ENCODE measurements around the gene LMAN1L. TPM values are rescaled to one million over a fixed set of nuclear protein-coding genes. Genes with fewer than 3 reads are reported as not detected.
A peak's percentile ranks its signal among the peaks of the same experiment; 100 is the strongest.
"Not testable (repeated sequence)": the region's sequence is repeated elsewhere in the genome, so short reads cannot be mapped to it uniquely, and the experiment has no call there.

LMAN1L gene
- total RNA-seq, 5 donors from 2014 or later (not counting 1 experiment from before 2014, with no cell fraction given): 0.42 to 1.6 (median 0.44) TPM

DNA sequence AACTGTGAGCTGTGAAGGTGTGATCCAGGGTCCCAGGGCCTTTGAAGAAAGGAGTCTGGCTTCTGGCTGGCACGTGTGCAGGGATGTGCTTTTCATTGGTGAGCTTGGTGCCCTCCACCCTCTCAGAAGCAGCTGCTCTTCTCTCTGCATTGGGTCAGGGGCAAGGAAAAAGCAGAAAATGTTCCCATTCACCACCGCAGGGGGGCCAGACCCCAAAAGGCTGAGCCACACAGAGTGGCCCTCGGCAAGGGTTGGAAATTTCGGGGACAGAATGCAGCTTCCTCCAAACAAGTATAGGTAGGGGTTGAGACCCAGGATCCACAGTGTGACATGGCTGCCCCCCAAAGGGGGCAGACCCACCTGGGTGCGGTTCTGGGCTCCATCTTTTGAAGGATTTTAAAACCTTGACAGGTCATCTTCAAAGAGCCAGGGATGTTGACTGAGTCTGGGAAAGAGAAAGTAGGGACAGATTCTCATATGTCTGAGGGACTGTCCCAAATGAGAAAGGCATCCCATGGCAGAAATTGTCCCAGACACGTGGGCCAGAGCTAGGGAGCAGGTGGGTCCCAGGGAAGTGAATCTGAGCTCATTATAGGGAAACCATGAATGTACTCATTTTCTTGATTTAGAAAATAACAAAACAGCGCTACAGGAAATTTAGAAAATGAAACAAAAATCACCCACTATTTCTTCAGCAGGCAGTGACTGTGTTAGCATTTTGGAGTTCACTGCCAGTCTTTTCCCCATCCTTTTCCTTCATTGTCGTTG is 28.0 kb upstream of the LMAN1L start:
- Mint-ChIP-seq H3K4me1 (peaks cover 78 to 83% (median 80%) of the 10 kb centered on the region in 3 donors), H3K9me3 (no peaks in the 10 kb centered on the region), H3K27ac (peak overlapping the region; percentile 99 to 100), H3K4me3 (peak overlapping the region; percentile 84 to 93 (median 93)), H3K36me3 (peaks cover 2% of the 10 kb centered on the region), H3K27me3 (no peaks in the 10 kb centered on the region)
- POLR2A ChIA-PET: interaction anchor here (0.7 to 2.8 kb wide), 2 partner anchors 9 to 84 kb away, joined by 3 to 9 read pairs; no protein-coding TSS in a partner anchor
- H3K27ac ChIP-seq (ENCODE audit: low read length): peak overlapping the region; percentile 93
- H3K4me1 ChIP-seq (ENCODE audit: control insufficient read depth in 1 of 2, extremely low read depth in 1 of 2, insufficient read depth in 2 of 2, low read length in 2 of 2): peaks cover 43 to 89% of the 10 kb centered on the region in 2 experiments
- no peaks in the 10 kb centered on the region for H3K27me3 ChIP-seq (replicated peaks in 1 of 2; ENCODE audit: control insufficient read depth in 2 of 2, extremely low read depth in 1 of 2, insufficient read depth in 2 of 2, low read length in 1 of 2)
- peak overlapping the region; percentile 90 to 95 for H3K4me3 ChIP-seq (ENCODE audit: control insufficient read depth in 1 of 2, extremely low read depth in 1 of 2, low read length in 1 of 2)
- no peaks in the 10 kb centered on the region for H3K9me3 ChIP-seq
- DNase-seq (no peak), ATAC-seq (replicated peaks in 1 of 4) (no peak)
- peaks cover 0 to 15% of the 10 kb centered on the region in 2 donors for H3K36me3 ChIP-seq (ENCODE audit: control insufficient read depth in 2 of 2, extremely low read depth in 1 of 2, insufficient read depth in 1 of 2, low read length in 1 of 2)
- 0% methylated on average over 3 of the region's 8 CpGs for WGBS (ENCODE audit: insufficient coverage)
- CTCF ChIA-PET: interaction anchor here (0.7 to 10.2 kb wide), 7 partner anchors 9 to 669 kb away, joined by 3 to 158 read pairs (median 3); no protein-coding TSS in a partner anchor

DNA sequence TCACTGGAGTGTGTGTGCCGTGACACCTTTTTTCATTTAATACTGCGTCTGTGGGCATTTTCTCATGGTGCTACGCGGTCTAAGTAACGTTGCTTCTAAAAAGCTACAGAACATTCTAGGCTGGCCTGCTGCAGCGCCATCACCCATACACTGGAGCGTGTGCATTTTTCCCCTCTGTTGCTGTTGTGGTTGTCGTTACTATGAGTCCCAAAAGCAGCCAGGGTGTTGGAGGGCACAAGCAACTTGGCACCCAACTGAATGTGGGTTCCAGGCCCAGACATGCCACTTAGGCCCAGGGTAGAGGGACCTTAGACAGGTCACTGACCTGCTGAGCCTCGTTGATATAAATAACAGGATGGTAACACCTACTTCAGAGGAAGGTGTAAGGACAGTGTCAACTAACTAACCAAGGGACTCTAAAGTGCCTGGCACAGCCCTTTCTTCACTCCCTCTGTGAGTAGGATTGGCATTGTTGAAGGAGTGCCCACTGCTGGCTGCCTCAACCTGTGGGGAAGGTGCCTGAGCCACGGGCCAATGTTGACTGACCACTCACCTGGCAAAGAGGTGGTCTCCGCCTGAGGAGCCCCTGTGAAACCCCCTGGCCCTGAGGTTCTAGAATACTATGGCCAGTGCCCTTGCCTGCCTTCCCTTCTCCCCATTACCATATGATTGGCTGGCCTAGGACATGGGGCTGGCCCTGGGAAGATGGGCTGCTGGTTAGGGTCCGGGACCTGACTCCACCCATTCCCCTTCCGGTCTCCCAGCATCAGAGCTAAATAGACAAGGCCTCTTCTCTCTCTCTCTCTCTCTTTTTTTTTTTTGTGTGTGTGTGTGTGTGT is 27.2 kb upstream of the LMAN1L start:
- Histone ChIP-seq H3K36me3 (ENCODE audit: control insufficient read depth in 2 of 2, extremely low read depth in 1 of 2, insufficient read depth in 1 of 2, low read length in 1 of 2) (peaks cover 0 to 23% of the 10 kb centered on the region in 2 donors), H3K4me3 (ENCODE audit: control insufficient read depth in 1 of 2, extremely low read depth in 1 of 2, low read length in 1 of 2) (peak overlapping the region; percentile 90 to 95), H3K27me3 (replicated peaks in 1 of 2; ENCODE audit: control insufficient read depth in 2 of 2, extremely low read depth in 1 of 2, insufficient read depth in 2 of 2, low read length in 1 of 2) (no peaks in the 10 kb centered on the region), H3K4me1 (ENCODE audit: control insufficient read depth in 1 of 2, extremely low read depth in 1 of 2, insufficient read depth in 2 of 2, low read length in 2 of 2) (peaks cover 43 to 89% of the 10 kb centered on the region in 2 experiments), H3K27ac (ENCODE audit: low read length) (peak overlapping the region; percentile 93), H3K9me3 (no peaks in the 10 kb centered on the region)
- Mint-ChIP-seq H3K9me3 (no peaks in the 10 kb centered on the region), H3K27me3 (no peaks in the 10 kb centered on the region), H3K4me1 (peaks cover 78 to 83% (median 79%) of the 10 kb centered on the region in 3 donors), H3K27ac (peak overlapping the region; percentile 99 to 100), H3K4me3 (peak overlapping the region; percentile 84 to 93 (median 93)), H3K36me3 (peaks cover 4% of the 10 kb centered on the region)
- ChIA-PET POLR2A (interaction anchor here in 1 of 2 donors (2.8 kb wide), 1 partner anchor 8 kb away, joined by 9 read pairs; no protein-coding TSS in a partner anchor), CTCF (interaction anchor here (0.6 to 10.2 kb wide), 9 partner anchors 8 to 669 kb away, joined by 3 to 158 read pairs (median 3); no protein-coding TSS in a partner anchor)
- DNase-seq (peak in 4 of 35 experiments; percentile 26 to 61 (median 36)), ATAC-seq (replicated peaks in 1 of 4) (no peak)
- 0% methylated on average over 6 of the region's 13 CpGs for WGBS (ENCODE audit: insufficient coverage)

DNA sequence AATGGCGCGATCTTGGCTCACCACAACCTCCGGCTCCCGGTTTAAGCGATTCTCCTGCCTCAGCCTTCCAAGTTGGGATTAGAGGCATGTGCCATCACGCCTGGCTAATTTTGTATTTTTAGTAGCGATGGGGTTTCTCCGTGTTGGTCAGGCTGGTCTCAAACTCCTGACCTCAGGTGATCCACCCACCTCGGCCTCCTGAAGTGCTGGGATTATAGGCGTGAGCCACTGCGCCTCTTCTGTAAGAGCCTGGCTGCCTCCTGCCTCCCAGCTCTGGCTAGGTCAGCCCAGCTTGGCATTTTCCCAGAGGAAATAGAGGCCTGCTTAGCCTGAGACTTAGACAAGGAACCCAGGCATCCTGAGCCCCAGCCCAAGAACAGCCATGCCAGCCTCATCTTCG is 26.6 kb upstream of the LMAN1L start:
- DNase-seq; ATAC-seq (replicated peaks in 1 of 4): not testable (repeated sequence)

DNA sequence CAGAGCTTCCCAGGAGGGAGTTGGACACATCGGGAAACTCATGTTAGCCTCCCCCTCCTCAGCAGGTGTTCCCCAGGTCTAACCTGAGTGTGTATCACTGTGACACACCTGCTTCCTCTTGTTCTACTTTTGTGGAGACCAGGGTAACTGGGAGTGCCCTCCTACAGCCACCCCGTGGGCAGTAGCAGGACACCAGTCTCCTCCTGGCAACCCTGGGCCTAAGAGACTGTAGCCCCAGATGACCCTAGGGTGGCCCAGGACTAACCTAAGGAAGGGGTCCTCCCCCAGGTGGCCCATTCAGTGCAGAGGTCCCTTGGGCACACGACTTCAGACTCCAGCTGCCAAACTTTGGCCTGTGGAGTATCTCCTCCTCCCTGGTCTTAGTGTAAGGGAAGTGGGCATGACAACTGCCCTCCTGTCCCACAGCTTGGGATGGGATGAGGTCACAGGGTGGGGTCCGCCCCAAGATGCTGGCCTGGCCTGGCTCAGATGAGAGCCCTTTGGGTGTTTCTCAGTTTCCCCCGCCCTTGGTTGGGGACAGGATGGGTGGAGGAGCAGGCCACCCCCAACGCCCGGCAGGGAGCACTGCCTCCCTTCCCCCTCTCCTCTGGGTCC is 26.0 kb upstream of the LMAN1L start:
- H3K4me3 Mint-ChIP-seq: peak overlapping the region; percentile 84 to 93 (median 93)
- Histone ChIP-seq H3K27me3 (replicated peaks in 1 of 2; ENCODE audit: control insufficient read depth in 2 of 2, extremely low read depth in 1 of 2, insufficient read depth in 2 of 2, low read length in 1 of 2) (no peaks in the 10 kb centered on the region), H3K9me3 (no peaks in the 10 kb centered on the region), H3K36me3 (ENCODE audit: control insufficient read depth in 2 of 2, extremely low read depth in 1 of 2, insufficient read depth in 1 of 2, low read length in 1 of 2) (peaks cover 0 to 30% of the 10 kb centered on the region in 2 donors), H3K27ac (ENCODE audit: low read length) (peak overlapping the region; percentile 93), H3K4me1 (ENCODE audit: control insufficient read depth in 1 of 2, extremely low read depth in 1 of 2, insufficient read depth in 2 of 2, low read length in 2 of 2) (peaks cover 48 to 84% of the 10 kb centered on the region in 2 experiments), H3K4me3 (ENCODE audit: control insufficient read depth in 1 of 2, extremely low read depth in 1 of 2, low read length in 1 of 2) (peak overlapping the region; percentile 90 to 95)
- no peaks in the 10 kb centered on the region for H3K9me3 Mint-ChIP-seq
- H3K4me1 Mint-ChIP-seq: peaks cover 78 to 83% (median 79%) of the 10 kb centered on the region in 3 donors
- POLR2A ChIA-PET: interaction anchor here (0.6 to 1.9 kb wide), 6 partner anchors 7 to 55 kb away, joined by 3 to 15 read pairs (median 4); no protein-coding TSS in a partner anchor
- H3K27me3 Mint-ChIP-seq: no peaks in the 10 kb centered on the region
- CTCF ChIA-PET: interaction anchor here in 1 of 2 donors (0.6 to 3.3 kb wide), 8 partner anchors 10 to 165 kb away, joined by 3 to 93 read pairs (median 15); no protein-coding TSS in a partner anchor
- DNase-seq (no peak), ATAC-seq (replicated peaks in 1 of 4) (no peak)
- H3K27ac Mint-ChIP-seq: peak overlapping the region; percentile 99 to 100
- WGBS (ENCODE audit: insufficient coverage): no CpG with 5 or more reads among the region's 7 CpGs
- H3K36me3 Mint-ChIP-seq: peaks cover 9% of the 10 kb centered on the region

More for the DNA sequence above, 26.6 kb upstream of the LMAN1L start:
- POLR2A ChIA-PET: interaction anchor here in 1 of 2 donors (1.5 kb wide), 1 partner anchor 9 kb away, joined by 4 read pairs; no protein-coding TSS in a partner anchor
- H3K27ac ChIP-seq (ENCODE audit: low read length): peak overlapping the region; percentile 93
- 7% methylated on average over 6 of the region's 12 CpGs for WGBS (ENCODE audit: insufficient coverage)
- peaks cover 44 to 87% of the 10 kb centered on the region in 2 experiments for H3K4me1 ChIP-seq (ENCODE audit: control insufficient read depth in 1 of 2, extremely low read depth in 1 of 2, insufficient read depth in 2 of 2, low read length in 2 of 2)
- Mint-ChIP-seq H3K4me3 (peak overlapping the region; percentile 84 to 93 (median 93)), H3K4me1 (peaks cover 78 to 83% (median 78%) of the 10 kb centered on the region in 3 donors), H3K27ac (peak overlapping the region; percentile 99 to 100)
- H3K27me3 ChIP-seq (replicated peaks in 1 of 2; ENCODE audit: control insufficient read depth in 2 of 2, extremely low read depth in 1 of 2, insufficient read depth in 2 of 2, low read length in 1 of 2); H3K27me3 Mint-ChIP-seq; H3K36me3 Mint-ChIP-seq; H3K9me3 Mint-ChIP-seq; H3K9me3 ChIP-seq: not testable (repeated sequence)
- H3K4me3 ChIP-seq (ENCODE audit: control insufficient read depth in 1 of 2, extremely low read depth in 1 of 2, low read length in 1 of 2): peak overlapping the region; percentile 90 to 95
- H3K36me3 ChIP-seq (ENCODE audit: control insufficient read depth in 2 of 2, extremely low read depth in 1 of 2, insufficient read depth in 1 of 2, low read length in 1 of 2): peaks cover 0 to 29% of the 10 kb centered on the region in 2 donors
- CTCF ChIA-PET: interaction anchor here in 1 of 2 donors (2.7 to 3.3 kb wide), 2 partner anchors 9 to 16 kb away, joined by 65 to 93 read pairs; no protein-coding TSS in a partner anchor

DNA sequence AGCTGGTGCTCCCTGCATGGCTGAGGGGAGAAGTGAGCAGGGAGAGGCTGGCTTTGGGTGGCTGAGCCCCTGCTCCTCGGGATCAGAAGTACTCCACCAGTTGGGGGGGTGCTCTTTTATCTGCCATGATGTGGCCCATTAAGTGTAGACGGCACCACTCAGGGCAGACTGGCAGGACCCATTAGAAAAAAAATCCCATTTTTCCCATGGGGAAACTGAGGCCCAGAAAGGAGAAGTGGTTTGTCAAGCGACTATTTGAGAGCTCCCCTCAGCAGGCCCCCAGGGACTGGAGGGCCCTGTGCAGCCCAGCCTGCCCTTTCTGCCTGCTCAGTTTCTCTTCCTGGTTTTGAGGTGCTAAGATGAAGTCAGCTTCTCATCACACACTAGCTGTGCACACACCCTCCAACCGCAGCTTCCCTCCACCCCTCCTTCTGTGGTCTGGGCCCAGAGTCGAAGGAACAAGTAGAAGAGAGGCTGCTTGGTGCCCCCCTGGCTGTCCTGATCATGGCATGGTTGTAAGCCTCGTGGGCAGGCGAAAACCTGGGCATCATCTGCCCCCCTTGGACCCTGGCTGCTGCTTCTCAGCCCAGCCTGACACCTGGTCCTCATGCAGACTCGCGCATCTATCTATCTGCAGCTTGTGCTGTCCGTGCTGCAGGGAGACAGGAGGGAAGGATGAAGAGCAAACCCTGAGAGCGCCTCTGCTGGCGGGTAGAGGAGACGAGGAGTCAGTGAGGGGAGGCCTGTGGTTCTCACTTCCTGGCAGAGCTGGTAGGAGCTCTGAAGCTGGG is 25.2 kb upstream of the LMAN1L start:
- ChIA-PET CTCF (interaction anchor here (0.5 to 3.3 kb wide), 21 partner anchors 10 to 656 kb away, joined by 3 to 93 read pairs (median 5); partner anchors contain the start of genes RPP25 (in 1 of the 2) and SCAMP5 (in 1 of the 2)), POLR2A (interaction anchor here (0.5 to 1.9 kb wide), 8 partner anchors 8 to 82 kb away, joined by 3 to 15 read pairs (median 4); no protein-coding TSS in a partner anchor)
- Histone ChIP-seq H3K27me3 (replicated peaks in 1 of 2; ENCODE audit: control insufficient read depth in 2 of 2, extremely low read depth in 1 of 2, insufficient read depth in 2 of 2, low read length in 1 of 2) (no peaks in the 10 kb centered on the region), H3K9me3 (no peaks in the 10 kb centered on the region), H3K4me3 (ENCODE audit: control insufficient read depth in 1 of 2, extremely low read depth in 1 of 2, low read length in 1 of 2) (peak overlapping the region; percentile 90 to 95), H3K27ac (ENCODE audit: low read length) (peak overlapping the region; percentile 93), H3K36me3 (ENCODE audit: control insufficient read depth in 2 of 2, extremely low read depth in 1 of 2, insufficient read depth in 1 of 2, low read length in 1 of 2) (peaks cover 0 to 31% of the 10 kb centered on the region in 2 donors), H3K4me1 (ENCODE audit: control insufficient read depth in 1 of 2, extremely low read depth in 1 of 2, insufficient read depth in 2 of 2, low read length in 2 of 2) (peaks cover 55 to 91% of the 10 kb centered on the region in 2 experiments)
- H3K4me3 Mint-ChIP-seq: peak overlapping the region; percentile 84 to 93 (median 93)
- H3K27ac Mint-ChIP-seq: peak overlapping the region; percentile 99 to 100
- H3K9me3 Mint-ChIP-seq: no peaks in the 10 kb centered on the region
- peaks cover 14% of the 10 kb centered on the region for H3K36me3 Mint-ChIP-seq
- under 1% methylated on average over 10 of the region's 13 CpGs for WGBS (ENCODE audit: insufficient coverage)
- no peaks in the 10 kb centered on the region for H3K27me3 Mint-ChIP-seq
- DNase-seq: peak; percentile 81 to 96 (median 91)
- H3K4me1 Mint-ChIP-seq: peaks cover 86 to 90% (median 87%) of the 10 kb centered on the region in 3 donors
- peak; percentile 76 to 81 (median 76) for ATAC-seq (replicated peaks in 1 of 4)

Data from T-cell (primary cell).